WI38 (cell line): ENCODE results near the gene BMPR1B.

Source experiments
- H3K4me3 ChIP-seq: 2 replicates; pipeline ENCODE4 v1.5.1; 2011; ENCODE audit warnings: low read depth, mild to moderate bottlenecking, control low read depth, low read length
- CTCF ChIP-seq: IDR thresholded peaks from 2 replicates; pipeline ENCODE4 v1.5.1; 2012; ENCODE audit warnings: low read depth, mild to moderate bottlenecking, control low read depth, low read length

The BMPR1B gene

GRCh38 chr4:94763005-94763404, 5.2 kb downstream of the BMPR1B start:
- H3K4me3 ChIP-seq = no peak overlapping the region

GRCh38 chr4:94763500-94763899, 5.7 kb downstream of the BMPR1B start:
- TF ChIP-seq CTCF = no peak
- no peak overlapping the region for H3K4me3 ChIP-seq

More at GRCh38 chr4:94763005-94763404, 5.2 kb downstream of the BMPR1B start:
- no peak for TF ChIP-seq CTCF

- H3K4me3 ChIP-seq = no peak overlapping the region
- TF ChIP-seq CTCF = no peak
Measured at GRCh38 chr4:94764069-94764468, 6.3 kb downstream of the BMPR1B start.

- no peak for TF ChIP-seq CTCF
- no peak overlapping the region for H3K4me3 ChIP-seq
Measured at GRCh38 chr4:94765174-94765573, 7.4 kb downstream of the BMPR1B start.

- H3K4me3 ChIP-seq = no peak overlapping the region
- no peak for TF ChIP-seq CTCF
Measured at GRCh38 chr4:94765648-94766047, 7.9 kb downstream of the BMPR1B start.

GRCh38 chr4:94766856-94767255, 9.1 kb downstream of the BMPR1B start:
- H3K4me3 ChIP-seq = no peak overlapping the region
- TF ChIP-seq CTCF = no peak

GRCh38 chr4:94767446-94767845, 9.7 kb downstream of the BMPR1B start:
- no peak overlapping the region for H3K4me3 ChIP-seq
- no peak for TF ChIP-seq CTCF
